ENCODE results near the gene ACTL8. TPM values are rescaled to one million over a fixed set of nuclear protein-coding genes. Genes with fewer than 3 reads are reported as not detected.

ACTL8 gene
- total RNA-seq, 4 donors from 2014 or later = not detected

- no peaks in the 10 kb centered on the region for H3K36me3 ChIP-seq
- H3K27me3 ChIP-seq = no peaks in the 10 kb centered on the region
- no peak overlapping the region for H3K27ac ChIP-seq
- DNase-seq = no peak
- no peak overlapping the region for H3K4me3 ChIP-seq
- intact Hi-C loops (cut with DNase I; ENCODE audit: low total_unique reads) = no loop called here
- in situ Hi-C loops (cut with MboI; ENCODE audit: low pct_ligation_motif_present in 1 of 4, low pct_unique_long_range_greater_than_20kb in 1 of 4, low sequenced_read_pairs in 3 of 4) = no loop called here
- no peak for TF ChIP-seq POLR2A (IDR thresholded peaks at IDR 0.05)
- TF ChIP-seq CTCF (IDR thresholded peaks at IDR 0.05) = no peak
- no peak for TF ChIP-seq EP300 (IDR thresholded peaks at IDR 0.05; ENCODE audit: low read depth)
- no peak for TF ChIP-seq POLR2AphosphoS5 (IDR thresholded peaks at IDR 0.05)
- no peaks in the 10 kb centered on the region for H3K9me3 ChIP-seq
- H3K4me1 ChIP-seq = no peaks in the 10 kb centered on the region
- WGBS, 2 donors (ENCODE audit: low coverage in 1 of 2) = 90% methylated on average over 8 of the region's 8 CpGs; no CpG with 5 or more reads in 1 of the 2 donors
Observed at GRCh38 chr1:17777818-17778217, 22.7 kb downstream of the ACTL8 start.

GRCh38 chr1:17780916-17781315, 25.8 kb downstream of the ACTL8 start:
- in situ Hi-C loops (cut with MboI; ENCODE audit: low pct_ligation_motif_present in 1 of 4, low pct_unique_long_range_greater_than_20kb in 1 of 4, low sequenced_read_pairs in 3 of 4) = no loop called here
- intact Hi-C loops (cut with DNase I; ENCODE audit: low total_unique reads) = no loop called here
- no peaks in the 10 kb centered on the region for H3K27me3 ChIP-seq
- H3K27ac ChIP-seq = no peak overlapping the region
- no peak overlapping the region for H3K4me3 ChIP-seq
- no peak for DNase-seq
- H3K36me3 ChIP-seq = no peaks in the 10 kb centered on the region
- TF ChIP-seq POLR2A (IDR thresholded peaks at IDR 0.05) (no peak), POLR2AphosphoS5 (IDR thresholded peaks at IDR 0.05) (no peak), EP300 (IDR thresholded peaks at IDR 0.05; ENCODE audit: low read depth) (no peak), CTCF (IDR thresholded peaks at IDR 0.05) (no peak)
- H3K4me1 ChIP-seq = no peaks in the 10 kb centered on the region
- 67% methylated on average over 4 of the region's 4 CpGs; no CpG with 5 or more reads in 1 of the 2 donors for WGBS, 2 donors (ENCODE audit: low coverage in 1 of 2)
- H3K9me3 ChIP-seq = no peaks in the 10 kb centered on the region

GRCh38 chr1:17789926-17790325, 34.8 kb downstream of the ACTL8 start:
- 95% methylated on average over 5 of the region's 5 CpGs; no CpG with 5 or more reads in 1 of the 2 donors for WGBS, 2 donors (ENCODE audit: low coverage in 1 of 2)
- no peak for TF ChIP-seq POLR2A (IDR thresholded peaks at IDR 0.05)
- no peak for TF ChIP-seq CTCF (IDR thresholded peaks at IDR 0.05)
- no peak for TF ChIP-seq EP300 (IDR thresholded peaks at IDR 0.05; ENCODE audit: low read depth)
- no peak for TF ChIP-seq POLR2AphosphoS5 (IDR thresholded peaks at IDR 0.05)
- Histone ChIP-seq H3K27me3 (no peaks in the 10 kb centered on the region), H3K9me3 (no peaks in the 10 kb centered on the region), H3K27ac (no peak overlapping the region), H3K4me3 (no peak overlapping the region), H3K36me3 (no peaks in the 10 kb centered on the region), H3K4me1 (peaks cover 4 to 6% (median 5%) of the 10 kb centered on the region in 4 donors)
- no peak for DNase-seq
- intact Hi-C loops (cut with DNase I; ENCODE audit: low total_unique reads) = no loop called here
- in situ Hi-C loops (cut with MboI; ENCODE audit: low pct_ligation_motif_present in 1 of 4, low pct_unique_long_range_greater_than_20kb in 1 of 4, low sequenced_read_pairs in 3 of 4) = no loop called here

GRCh38 chr1:17790383-17791054, 35.4 kb downstream of the ACTL8 start:
- Histone ChIP-seq H3K4me3 (no peak overlapping the region), H3K36me3 (no peaks in the 10 kb centered on the region), H3K4me1 (peaks cover 7 to 12% (median 9%) of the 10 kb centered on the region in 4 donors), H3K9me3 (no peaks in the 10 kb centered on the region), H3K27me3 (no peaks in the 10 kb centered on the region), H3K27ac (no peak overlapping the region)
- in situ Hi-C loops (cut with MboI; ENCODE audit: low pct_ligation_motif_present in 1 of 4, low pct_unique_long_range_greater_than_20kb in 1 of 4, low sequenced_read_pairs in 3 of 4) (no loop called here), intact Hi-C loops (cut with DNase I; ENCODE audit: low total_unique reads) (no loop called here)
- no peak for DNase-seq
- 65% methylated on average over 3 of the region's 4 CpGs; no CpG with 5 or more reads in 1 of the 2 donors for WGBS, 2 donors (ENCODE audit: low coverage in 1 of 2)
- TF ChIP-seq CTCF (IDR thresholded peaks at IDR 0.05) (no peak), POLR2A (IDR thresholded peaks at IDR 0.05) (no peak), POLR2AphosphoS5 (IDR thresholded peaks at IDR 0.05) (no peak), EP300 (IDR thresholded peaks at IDR 0.05; ENCODE audit: low read depth) (no peak)
